Measurements from ENCODE around the gene RND1.

RND1 gene

DNA sequence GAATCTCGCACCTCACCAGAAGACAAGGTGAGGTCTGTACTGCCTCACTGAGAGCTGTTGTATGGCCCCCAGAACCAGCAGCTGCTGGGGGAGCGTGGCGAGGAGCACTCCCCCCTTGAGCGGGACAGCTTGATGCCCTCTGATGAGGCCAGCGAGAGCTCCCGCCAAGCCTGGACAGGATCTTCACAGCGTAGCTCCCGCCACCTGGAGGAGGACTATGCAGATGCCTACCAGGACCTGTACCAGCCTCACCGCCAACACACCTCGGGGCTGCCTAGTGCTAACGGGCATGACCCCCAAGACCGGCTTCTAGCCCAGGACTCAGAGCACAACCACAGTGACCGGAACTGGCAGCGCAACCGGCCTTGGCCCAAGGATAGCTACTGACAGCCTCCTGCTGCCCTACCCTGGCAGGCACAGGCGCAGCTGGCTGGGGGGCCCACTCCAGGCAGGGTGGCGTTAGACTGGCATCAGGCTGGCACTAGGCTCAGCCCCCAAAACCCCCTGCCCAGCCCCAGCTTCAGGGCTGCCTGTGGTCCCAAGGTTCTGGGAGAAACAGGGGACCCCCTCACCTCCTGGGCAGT, 38.1 kb downstream of the RND1 start:
- DNase-seq (ENCODE audit: low read depth): no peak

DNA sequence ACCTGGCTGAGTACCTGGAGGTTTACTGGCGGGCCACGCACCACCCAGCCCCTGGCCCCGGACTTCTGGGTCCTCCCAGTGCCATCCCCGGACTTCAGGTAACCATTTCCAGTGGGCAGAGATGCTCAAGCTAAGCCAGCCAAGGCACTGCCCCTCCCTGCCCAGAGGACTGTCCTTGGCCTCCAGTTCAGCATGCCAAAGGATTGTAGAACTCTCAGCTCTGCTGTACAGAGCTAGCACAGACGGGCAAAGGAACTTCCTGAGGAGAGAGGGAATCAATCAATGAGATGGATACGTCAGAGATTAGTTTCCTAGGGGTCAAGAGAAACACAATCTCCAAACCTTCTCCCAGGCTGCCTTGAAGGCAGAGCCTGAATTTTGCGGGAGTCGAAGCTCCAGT, 38.6 kb downstream of the RND1 start:
- no peak for DNase-seq (ENCODE audit: low read depth)

DNA sequence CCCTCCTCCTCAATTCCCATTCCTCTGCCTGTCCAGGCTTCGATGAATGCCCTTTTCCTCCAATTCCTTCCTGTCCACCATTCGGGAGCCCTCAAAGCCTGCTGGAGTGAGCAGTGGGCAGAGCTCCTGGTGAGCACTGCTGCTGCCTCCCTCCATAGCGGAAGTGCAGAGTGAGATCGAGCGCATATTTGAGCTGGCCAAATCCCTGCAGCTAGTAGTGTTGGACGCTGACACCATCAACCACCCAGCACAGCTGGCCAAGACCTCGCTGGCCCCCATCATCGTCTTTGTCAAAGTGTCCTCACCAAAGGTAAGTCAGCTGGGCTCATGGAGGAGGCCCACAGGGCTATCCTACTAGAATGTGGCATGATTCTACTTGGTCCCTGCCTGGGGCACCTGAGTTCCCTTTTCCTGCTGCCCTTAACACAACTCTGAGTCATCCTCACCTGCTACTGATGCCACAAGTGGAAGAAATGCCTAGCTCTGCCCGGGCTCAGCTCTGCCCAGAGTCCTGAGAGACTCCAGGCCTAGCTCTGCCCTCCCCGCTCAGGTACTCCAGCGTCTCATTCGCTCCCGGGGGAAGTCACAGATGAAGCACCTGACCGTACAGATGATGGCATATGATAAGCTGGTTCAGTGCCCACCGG, 39.3 kb downstream of the RND1 start:
- DNase-seq (ENCODE audit: low read depth): no peak

DNA sequence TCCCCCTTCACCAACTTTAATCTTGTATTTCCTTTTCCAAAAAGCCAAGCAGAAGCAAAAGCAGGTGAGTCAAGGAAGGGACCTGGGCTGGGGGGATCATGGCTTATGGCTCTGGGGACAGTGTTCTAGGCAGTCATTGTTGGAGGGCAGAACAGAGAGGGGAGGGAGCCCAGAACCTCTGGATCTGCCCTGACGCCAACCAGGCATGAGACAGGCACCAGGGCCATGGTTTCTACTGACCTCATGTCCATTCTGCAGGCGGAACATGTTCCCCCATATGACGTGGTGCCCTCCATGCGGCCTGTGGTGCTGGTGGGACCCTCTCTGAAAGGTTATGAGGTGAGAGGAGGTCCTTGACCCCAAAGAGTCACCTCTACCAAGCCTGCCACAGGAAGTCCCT, 40.8 kb downstream of the RND1 start:
- DNase-seq (ENCODE audit: low read depth): no peak

DNA sequence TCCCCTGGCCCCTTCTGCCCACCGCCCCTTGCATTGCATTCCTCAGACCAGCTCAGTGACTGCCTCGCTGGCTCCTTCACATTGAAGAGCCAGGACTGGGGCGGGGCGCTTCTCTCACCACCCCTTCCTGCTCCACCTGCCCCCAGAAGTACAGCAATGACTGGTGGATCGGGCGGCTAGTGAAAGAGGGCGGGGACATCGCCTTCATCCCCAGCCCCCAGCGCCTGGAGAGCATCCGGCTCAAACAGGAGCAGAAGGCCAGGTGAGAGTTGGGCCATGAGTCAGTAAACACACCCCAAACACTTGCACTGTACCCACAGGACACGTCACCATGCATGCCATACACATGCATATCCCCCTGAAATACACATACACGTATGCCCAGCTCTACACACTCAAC, 41.6 kb downstream of the RND1 start:
- no peak for DNase-seq (ENCODE audit: low read depth)

DNA sequence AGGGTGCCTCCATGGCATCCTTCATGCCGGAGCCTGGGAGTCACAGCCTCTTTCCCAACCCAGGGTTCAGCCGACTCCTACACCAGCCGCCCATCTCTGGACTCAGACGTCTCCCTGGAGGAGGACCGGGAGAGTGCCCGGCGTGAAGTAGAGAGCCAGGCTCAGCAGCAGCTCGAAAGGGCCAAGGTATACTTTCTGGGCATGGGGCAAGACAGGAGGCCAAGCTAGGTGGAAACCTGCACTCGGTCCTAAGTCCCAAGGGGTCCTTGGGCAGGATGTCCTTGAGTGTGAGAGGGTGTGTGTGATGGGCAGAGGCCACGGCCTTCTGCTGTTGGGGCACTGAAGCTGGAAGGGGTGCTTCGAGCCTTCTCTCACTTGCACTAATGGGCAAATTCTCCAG, 42.4 kb downstream of the RND1 start:
- DNase-seq (ENCODE audit: low read depth): no peak

DNA sequence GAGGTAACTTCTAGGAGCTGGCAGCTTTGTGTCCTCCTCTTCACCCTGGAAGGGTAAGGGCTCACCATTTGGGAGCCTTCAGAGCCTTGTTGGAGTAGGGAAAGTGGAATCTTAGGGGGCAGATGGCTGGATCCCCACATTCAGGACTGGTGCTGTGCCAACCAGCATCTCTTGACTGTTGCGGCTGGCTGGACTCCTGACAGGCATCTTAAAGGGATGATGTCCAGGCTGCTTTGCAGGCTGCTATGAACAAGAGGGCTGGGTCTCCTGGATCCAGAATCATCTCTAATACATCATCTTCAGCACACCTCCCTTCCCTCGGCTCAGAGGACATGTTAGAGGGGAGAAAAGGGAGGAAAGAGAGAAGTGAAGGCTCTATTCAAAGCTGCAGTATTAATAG, 43.0 kb downstream of the RND1 start:
- DNase-seq (ENCODE audit: low read depth): no peak

DNA sequence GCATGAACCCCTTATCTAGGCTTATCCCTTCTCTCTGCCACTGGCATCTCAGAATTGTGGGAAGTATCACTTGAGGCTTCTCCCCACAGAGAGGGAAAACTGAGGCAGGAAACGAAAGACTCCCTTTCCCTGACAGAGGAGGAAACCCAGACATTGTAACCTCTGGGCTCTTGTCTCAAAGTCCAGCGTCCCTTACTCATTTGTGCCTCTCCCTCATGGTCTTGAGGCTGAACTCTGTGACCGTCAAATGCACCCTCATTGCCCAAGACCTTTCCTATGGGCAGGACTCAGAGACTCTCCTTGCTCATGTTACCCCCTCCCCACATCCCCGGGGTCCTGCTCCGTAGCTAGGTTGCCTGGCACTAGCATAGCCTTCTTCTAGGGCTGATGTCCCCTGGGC, 43.5 kb downstream of the RND1 start:
- DNase-seq (ENCODE audit: low read depth): no peak

DNA sequence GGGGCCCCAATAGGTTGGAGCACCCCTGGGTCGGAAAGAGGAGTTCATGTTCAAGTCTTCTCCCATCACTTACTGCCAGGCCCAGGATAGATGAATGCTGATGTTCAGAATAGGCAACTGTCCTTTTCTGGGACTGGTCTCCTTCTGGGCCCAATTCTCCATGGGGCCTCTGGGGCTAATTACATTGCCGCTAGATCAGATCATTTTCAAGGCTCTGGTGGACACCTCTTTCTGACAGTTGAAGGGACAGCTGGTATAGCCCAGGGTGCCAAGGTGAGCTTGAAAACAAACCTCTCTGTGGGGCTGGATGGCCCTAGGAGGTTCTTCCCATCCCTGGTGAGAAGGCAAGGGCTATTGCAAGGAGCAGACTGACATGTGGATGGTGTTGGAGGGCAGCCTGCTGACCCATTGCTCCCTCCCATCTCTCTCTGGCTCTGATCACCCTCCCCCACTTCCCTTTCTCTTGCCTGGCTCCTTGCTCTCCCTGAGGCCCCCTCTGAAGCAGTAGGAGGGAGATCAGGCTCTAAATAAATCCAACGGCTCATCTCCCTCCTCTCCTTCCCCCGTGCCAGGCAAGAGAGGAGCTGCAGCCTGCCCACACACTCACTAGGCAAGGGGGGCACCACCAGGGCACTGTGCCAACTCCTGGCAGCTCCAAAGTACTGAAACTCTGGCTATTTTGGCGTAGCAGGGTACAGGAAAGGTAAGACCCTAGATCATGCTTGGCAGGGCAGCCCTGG, 45.5 kb downstream of the RND1 start:
- no peak for DNase-seq (ENCODE audit: low read depth)

DNA sequence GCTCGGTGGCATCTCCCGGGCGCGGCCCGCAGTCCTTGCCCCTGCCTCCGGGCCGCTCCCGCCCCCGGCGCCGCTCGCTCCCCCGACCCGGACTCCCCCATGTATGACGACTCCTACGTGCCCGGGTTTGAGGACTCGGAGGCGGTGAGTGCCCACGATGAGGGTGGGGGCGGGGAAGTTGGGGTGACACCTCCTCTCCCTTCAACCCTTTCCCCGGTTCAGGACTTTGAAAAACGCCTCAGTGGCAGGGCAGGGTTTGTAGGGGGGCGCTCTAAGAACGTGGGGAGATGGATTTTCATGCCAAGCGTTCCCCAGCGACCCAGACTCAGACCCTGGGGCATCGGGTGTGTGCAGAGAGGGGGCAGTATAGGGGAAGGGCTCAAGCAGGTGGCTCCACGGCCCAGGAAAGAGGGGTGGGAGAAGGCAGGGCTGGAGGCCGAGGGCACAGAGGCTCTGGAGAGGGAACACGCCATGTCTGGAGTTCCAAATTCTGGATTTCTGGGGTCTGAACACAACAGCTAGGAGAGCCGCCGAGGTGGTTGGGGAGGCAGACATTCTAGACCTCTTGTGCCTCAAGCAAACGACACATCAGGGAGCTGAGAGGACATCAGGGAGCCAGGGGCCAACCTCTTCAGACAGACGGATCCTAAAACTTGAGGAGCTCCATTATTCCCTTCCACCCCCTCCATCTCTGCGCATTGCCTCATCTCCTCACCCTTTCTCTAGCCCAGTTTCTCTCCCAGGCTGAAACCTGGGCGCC, 46.7 kb downstream of the RND1 start:
- no peak for DNase-seq (ENCODE audit: low read depth)

DNA sequence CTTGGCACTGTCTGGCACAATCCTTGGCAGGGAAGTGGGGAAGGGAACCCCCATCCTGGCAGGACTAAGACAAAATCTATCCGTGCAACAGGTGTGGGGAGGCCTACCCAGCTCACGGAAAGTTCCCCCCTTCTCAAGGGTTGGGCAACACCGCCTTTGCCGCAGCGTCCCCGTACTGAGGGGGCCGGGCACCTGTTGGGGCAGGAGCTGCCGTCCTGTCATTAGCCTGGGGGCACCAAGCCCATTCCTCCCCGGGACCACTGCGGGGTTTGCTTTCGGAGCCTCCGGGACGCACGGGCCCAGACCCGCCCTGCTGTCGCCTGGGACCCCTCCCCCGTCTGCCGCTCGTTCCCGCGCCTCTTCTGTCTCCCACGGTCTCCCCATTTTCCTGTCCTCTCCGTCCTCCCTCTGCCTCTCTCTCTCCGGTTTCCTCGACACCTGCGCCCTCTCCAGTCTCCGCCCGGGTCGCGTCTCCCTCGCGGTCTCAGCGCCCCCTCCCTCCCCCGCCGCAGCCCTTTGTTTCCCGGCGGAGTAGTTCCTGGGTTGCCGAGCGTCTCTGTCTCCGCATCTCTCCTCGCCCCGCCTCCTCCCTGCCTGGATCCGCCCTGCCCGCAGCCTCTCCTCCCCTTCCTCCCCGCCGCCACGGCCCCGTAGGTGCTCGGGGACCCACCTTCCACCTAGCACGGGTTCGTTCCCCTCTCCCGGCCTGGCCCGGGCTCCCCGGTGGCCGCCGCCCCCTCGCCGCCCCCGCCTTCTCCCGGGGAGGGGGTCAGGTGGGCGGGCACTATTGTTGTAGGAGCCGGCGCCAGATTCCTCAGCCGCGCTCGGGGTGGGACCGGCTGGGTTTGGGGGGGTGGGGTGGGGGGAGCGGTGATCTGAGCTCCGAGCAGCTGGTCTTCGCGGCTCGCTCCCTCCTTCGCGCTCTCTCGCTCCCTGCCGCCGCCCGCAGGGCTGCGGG, 47.5 kb downstream of the RND1 start, which contains the start of gene CACNB3:
Gene CACNB3, plus strand, starts transcription at position 624 of the 958 bp plus-strand sequence. CDS start 434 bp downstream, outside the sequence.
- DNase-seq (ENCODE audit: low read depth): peak; percentile 65

DNA sequence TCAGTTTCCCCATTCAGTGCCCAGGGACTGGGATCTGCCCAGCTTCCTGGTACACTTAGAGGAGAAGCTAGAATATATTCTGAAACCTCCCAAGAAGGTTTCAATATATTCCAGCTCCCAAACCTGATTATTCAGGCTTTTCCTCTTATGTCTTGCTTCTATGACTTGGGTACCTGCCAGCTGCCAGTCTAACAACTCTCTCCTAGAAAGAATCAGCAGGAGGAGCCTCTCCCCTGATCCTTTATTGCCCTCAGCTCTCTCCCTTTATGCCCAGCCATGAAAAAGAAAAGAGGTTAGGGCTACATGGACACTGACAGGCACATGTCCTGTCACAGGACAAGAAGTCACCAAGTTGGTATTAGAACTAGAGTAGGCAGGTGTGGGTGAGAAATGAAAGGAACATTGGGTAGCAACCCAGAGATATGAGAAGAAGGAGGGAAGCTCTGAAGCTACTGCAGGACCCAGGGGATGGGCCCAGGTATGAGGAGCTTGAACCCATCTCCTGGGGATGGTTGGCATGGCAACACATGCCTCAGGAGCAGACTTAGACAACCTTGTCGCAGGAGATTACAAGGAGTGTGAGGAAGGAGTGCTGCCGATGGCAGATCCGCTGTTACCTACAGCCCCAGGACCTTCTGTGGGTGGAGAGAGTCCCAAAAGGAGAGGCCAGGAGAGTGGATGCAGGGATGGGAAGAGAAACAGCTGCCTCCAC, 49.4 kb downstream of the RND1 start:
- DNase-seq (ENCODE audit: low read depth): no peak

DNA sequence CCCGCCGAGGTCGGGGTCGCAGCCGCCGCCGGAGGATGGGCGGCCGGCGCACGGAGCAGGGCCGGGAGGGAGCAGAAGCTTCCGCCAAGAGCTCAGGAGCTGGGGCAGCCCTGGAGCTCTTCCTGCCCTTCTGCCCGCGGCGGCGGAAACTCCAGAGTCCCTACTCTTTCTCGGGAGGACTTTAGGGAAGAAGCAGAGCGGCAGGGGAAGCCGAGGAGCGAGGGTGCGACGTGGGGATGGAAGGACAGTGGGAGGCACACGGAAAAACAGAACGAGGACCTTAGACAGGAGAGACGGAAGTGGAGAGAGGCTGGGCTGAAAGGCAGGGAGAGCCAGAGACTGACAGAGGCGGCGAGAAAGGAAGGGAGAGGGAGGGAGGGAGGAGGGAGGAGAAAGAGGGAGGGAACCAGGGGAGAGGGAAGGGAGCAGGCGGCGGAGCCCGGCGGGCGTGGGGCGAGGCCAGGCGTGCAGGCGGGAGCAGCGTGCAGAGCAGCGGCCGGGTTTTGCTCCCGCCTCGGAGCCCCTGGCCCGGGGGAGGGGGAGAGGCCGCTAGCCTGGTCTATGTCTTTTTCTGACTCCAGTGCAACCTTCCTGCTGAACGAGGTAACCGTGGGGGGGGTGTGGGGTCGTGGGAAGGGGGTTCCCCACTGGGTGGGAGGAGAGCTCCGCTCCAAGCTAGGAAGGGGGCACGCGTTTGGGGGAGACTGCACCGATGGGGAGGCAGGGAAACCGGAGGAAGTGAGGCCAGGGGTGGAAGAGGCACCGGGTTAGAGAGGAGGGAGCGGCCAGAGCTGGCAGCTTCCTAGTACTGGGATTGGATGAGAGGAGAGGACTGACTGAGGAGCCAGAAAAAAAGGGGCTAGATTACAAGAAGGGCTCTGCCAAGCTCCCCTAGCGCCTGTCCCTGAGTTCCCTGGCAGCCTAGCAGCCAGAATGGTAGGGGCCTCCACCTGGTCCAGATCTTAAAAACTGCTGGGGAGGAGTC, 50.3 kb downstream of the RND1 start:
- peak; percentile 26 for DNase-seq (ENCODE audit: low read depth)

DNA sequence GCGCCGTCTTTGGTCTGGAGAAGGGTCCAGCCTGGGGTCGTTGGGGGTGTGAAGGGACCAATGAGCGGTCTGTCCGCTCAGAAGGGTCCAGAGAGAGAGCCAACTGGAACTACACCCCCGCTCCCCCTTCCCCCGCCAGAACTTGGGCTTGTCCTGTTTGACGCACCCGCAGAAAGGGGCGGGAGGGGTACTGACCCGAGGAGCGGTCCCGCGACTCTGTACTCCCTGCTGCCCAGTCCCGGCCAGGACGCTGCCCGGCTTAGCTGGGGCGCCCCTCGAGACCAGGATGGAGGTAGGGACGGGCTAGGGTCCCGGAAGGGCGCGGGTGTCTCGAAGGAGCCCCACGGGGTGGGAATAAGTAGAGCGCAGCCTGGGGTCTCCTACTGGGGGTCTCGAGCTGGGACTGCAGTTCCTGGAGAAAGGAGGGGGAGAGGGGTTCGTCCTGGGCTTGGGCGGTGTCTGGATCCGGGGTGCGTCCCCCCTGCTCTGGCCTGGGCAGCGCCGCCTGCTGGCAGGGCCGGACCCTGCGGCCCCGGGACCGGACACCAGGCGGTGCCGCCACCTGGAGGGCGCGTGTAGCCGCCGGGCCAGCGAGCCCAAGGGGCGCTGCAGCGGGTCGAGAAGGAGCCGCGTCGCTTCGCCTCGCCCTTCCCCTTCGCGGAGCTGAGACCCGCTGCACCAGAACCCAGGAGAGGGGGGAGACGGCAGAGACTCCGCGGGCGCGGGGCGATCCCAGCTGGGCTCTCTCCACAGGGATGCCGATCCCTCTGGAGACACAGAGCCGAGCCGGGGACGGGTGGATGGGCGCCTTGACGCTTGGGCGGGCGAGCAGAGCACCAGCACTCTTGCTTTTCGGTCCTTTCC, 51.2 kb downstream of the RND1 start:
- peak; percentile 86 for DNase-seq (ENCODE audit: low read depth)

DNA sequence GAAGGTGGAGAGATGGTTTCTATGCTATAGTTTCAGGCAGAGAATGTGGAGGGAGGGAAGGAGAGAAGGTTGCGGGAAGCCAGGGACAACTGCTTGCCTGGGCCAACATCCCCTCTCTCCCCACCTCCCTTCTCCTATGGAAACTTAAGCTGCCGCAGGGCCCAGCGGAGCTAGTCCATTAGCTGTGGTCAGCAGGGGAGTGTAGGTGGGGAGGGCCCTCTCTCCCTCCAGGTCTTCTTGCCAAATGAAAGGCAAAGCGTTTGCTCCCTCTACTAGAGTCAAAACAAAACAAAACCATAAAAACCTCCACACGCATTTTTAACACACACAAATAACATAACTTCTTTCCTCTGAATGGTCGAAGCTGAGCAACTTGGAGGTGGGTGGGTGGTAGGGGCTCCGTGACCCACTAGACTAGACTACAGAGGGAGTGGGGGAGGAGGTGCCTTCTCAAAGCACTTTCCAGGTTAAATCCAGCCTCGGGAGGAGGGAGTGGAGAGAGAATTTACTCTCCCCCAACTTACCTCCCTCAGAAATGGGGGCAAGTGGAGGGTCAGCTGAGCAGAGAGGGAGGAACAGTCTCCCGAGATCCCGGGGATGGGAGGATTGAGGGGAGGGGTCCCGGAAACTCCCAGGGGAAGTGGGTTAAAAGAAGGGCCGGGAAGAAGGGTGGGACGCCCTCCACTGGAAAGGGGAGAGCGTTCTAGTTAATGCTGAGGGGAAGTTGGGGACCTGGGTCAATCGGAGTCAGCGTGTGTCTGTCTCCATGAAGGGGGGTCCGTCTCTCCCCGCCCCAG, 52.0 kb downstream of the RND1 start:
- no peak for DNase-seq (ENCODE audit: low read depth)

DNA sequence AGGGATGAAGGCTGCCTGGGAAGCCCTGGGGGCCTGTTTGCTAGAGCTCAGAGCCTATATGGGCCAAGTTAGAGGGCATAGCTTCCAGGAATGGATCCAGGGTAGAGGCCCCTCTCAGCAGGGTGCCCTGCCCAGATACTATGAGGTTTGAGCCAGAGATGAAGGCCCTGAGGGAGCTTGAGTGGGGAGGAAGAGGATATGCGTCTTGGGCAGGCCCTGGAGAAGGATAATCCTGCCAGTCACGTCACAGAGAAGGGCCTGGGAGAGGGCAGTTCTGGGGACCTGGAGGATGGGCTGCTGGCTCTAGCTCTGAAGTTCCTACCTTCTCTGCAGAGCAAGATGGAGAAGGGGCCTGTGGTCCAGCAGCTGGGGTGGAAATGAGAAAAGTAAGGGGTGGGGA, 53.3 kb downstream of the RND1 start:
- no peak for DNase-seq (ENCODE audit: low read depth)

DNA sequence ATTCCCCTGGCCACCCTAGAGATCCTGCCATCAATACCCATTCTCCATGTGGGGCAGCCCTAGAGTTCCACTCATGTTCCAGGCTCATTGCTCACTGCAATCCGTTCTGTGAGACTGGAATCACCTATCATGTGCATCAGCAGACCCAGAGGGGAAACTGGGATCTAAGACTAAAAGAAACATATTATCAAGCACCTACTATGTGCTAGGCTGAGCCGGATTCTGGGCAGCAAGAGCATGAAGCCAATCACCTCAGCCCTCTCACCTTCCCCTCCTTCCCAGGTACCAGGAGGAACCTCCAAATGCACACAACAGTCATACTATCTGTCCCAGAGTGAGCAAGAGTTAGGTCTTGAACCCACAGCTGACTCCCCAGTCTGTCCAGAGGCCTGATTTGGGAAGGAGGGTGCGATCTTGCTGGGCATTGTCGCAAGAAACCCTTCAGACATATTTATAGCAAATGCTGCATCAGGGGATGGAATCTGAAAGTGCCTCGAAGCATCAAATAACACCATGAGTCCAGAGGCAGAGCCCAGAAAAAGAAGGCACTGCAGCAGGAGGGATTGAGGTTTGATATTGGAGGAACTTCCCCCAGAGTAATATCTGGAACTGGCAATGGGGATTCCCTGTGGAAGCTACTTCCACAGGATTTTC, 54.1 kb downstream of the RND1 start:
- no peak for DNase-seq (ENCODE audit: low read depth)
